Endothelial cell of umbilical vein (primary cell): ENCODE data around the gene MIR17HG. TPM values are rescaled to one million over a fixed set of nuclear protein-coding genes. Genes with fewer than 3 reads are reported as not detected.

Experiments
- BruUV-seq: library from RNA; stranded (reverse); fragments of 400-500 nt; replicated peaks from 2 replicates; lab custom pipeline; 2021; lab: Mats Ljungman, UMichigan
- CTCF ChIA-PET: fragments of 300-600, 350-600 bp; sonication (Branson Sonifier 250); formaldehyde crosslinking; loops from one replicate; lab custom pipeline; 2021; ENCODE audit warnings: antibody characterized with exemption, inconsistent platforms; lab: Charles Lee
- POLR2A ChIA-PET: fragments of 300-600, 350-600 bp; sonication (Branson Sonifier 250); formaldehyde crosslinking; loops from one replicate; lab custom pipeline; 2021; ENCODE audit warnings: antibody characterized with exemption, inconsistent platforms; lab: Charles Lee
- DNase-seq: peaks from one replicate; pipeline ENCODE4 v3.0.0-alpha.2; 2011; ENCODE audit warnings: low read depth, low spot score
- FAIRE-seq: peaks from 2 replicates; lab custom pipeline; 2011; peaks lifted over from hg19 to GRCh38; lab: Jason Lieb, UNC
- H2AFZ ChIP-seq: 2 replicates; pipeline ENCODE4 v1.6.0; 2012; ENCODE audit warnings: low read depth, low read length, control low read depth, inconsistent platforms
- H3K27ac ChIP-seq: 2 replicates; pipeline ENCODE4 v1.5.1; 2011; ENCODE audit warnings: low read depth, mild to moderate bottlenecking, control low read depth, low read length, moderate library complexity; ENCODE audit not compliant: insufficient read depth
- H3K27me3 ChIP-seq, 2 experiments: 2 replicates each; pipeline versions ENCODE4 v1.6.0 to v1.6.1; 2011; ENCODE audit warnings: low read length in 2 of 2, mixed read lengths in 1 of 2; ENCODE audit not compliant: control insufficient read depth in 2 of 2, insufficient read depth in 2 of 2
- H3K36me3 ChIP-seq, 2 experiments: 2 replicates in 1 of 2; 3 replicates in 1 of 2; pipeline ENCODE4 v1.5.1; 2011; ENCODE audit warnings: low read length in 2 of 2, mild to moderate bottlenecking in 1 of 2, moderate library complexity in 1 of 2; ENCODE audit not compliant: control insufficient read depth in 2 of 2, insufficient read depth in 2 of 2; ENCODE audit errors: extremely low read depth in 1 of 2
- H3K4me1 ChIP-seq: 3 replicates; pipeline ENCODE4 v1.5.1; 2011; ENCODE audit warnings: mild to moderate bottlenecking, low read length; ENCODE audit not compliant: control insufficient read depth, insufficient read depth; ENCODE audit errors: extremely low read depth
- H3K4me2 ChIP-seq: 2 replicates; pipeline ENCODE4 v1.6.1; 2011; ENCODE audit warnings: low read length, control low read depth, mixed read lengths; ENCODE audit not compliant: insufficient read depth
- H3K4me3 ChIP-seq, 3 experiments: fragments of 200-600 bp in 1 of 3; sonication (generic), shearing (Covaris generic) in 1 of 3; replicated peaks in 1 of 3; 2 replicates each; pipeline ENCODE4 v1.5.1; 2011 to 2016; ENCODE audit warnings: control low read depth in 3 of 3, low read length in 3 of 3, mild to moderate bottlenecking in 2 of 3, inconsistent platforms in 1 of 3, low read depth in 1 of 3, moderate library complexity in 1 of 3; ENCODE audit not compliant: insufficient read depth in 1 of 3
- H3K79me2 ChIP-seq: 2 replicates; pipeline ENCODE4 v1.6.0; 2012; ENCODE audit warnings: low read length, inconsistent platforms; ENCODE audit not compliant: control insufficient read depth, insufficient read depth
- H3K9ac ChIP-seq: replicated peaks from 2 replicates; pipeline ENCODE3; 2011; ENCODE audit warnings: low read length, control low read depth; ENCODE audit not compliant: insufficient read depth; ENCODE audit errors: extremely low read depth
- H3K9me1 ChIP-seq: replicated peaks from 3 replicates; pipeline ENCODE4 v1.6.0; 2011; ENCODE audit warnings: mild to moderate bottlenecking, low read length; ENCODE audit not compliant: control insufficient read depth, insufficient read depth; ENCODE audit errors: extremely low read depth
- H3K9me3 ChIP-seq: replicated peaks from 2 replicates; pipeline ENCODE4 v1.5.1; 2012; ENCODE audit warnings: low read length, inconsistent platforms; ENCODE audit not compliant: control insufficient read depth, insufficient read depth
- H4K20me1 ChIP-seq: replicated peaks from 2 replicates; pipeline ENCODE3; 2011; ENCODE audit warnings: mild to moderate bottlenecking, low read length; ENCODE audit not compliant: control insufficient read depth, insufficient read depth; ENCODE audit errors: extremely low read depth
- EZH2 ChIP-seq: IDR thresholded peaks from 2 replicates; pipeline ENCODE4 v1.6.1; 2012; ENCODE audit warnings: borderline replicate concordance, low read depth, mild to moderate bottlenecking, moderate library complexity, low read length, inconsistent platforms; ENCODE audit not compliant: severe bottlenecking
- FOS ChIP-seq: IDR thresholded peaks from 2 replicates; pipeline ENCODE4 v1.6.1; 2011; ENCODE audit warnings: mild to moderate bottlenecking, low read length, moderate library complexity, borderline replicate concordance; ENCODE audit not compliant: insufficient read depth
- GATA2 ChIP-seq: IDR thresholded peaks from 2 replicates; pipeline ENCODE4 v1.7.0; 2011; ENCODE audit warnings: low read depth, mild to moderate bottlenecking, moderate library complexity, mixed read lengths, low read length; ENCODE audit not compliant: insufficient read length, insufficient read depth
- JUN ChIP-seq: IDR thresholded peaks from 2 replicates; pipeline ENCODE4 v1.6.1; 2011; ENCODE audit warnings: borderline replicate concordance, low read depth; ENCODE audit not compliant: insufficient read length, insufficient read depth
- MAX ChIP-seq: IDR thresholded peaks from 2 replicates; pipeline ENCODE4 v1.6.1; 2011; ENCODE audit not compliant: insufficient read depth, insufficient read length
- MYC ChIP-seq: IDR thresholded peaks from one replicate; pipeline ENCODE4 v1.6.1; 2011; ENCODE audit warnings: mild to moderate bottlenecking, low read depth, low read length
- POLR2A ChIP-seq: IDR thresholded peaks from 2 replicates; pipeline ENCODE4 v1.6.1; 2012; ENCODE audit warnings: low read depth, mild to moderate bottlenecking, control low read depth, low read length
- POLR2AphosphoS5 ChIP-seq: IDR thresholded peaks from 2 replicates; pipeline ENCODE4 v1.6.1; 2012; ENCODE audit warnings: low read depth, mild to moderate bottlenecking, control low read depth, low read length, moderate library complexity; ENCODE audit not compliant: insufficient read depth
- dilution Hi-C: fragments of 300-500 bp; cut with MboI; formaldehyde crosslinking; loops from one replicate; pipeline ENCODE4 v1.15.0; 2019; ENCODE audit warnings: low sequenced_read_pairs; ENCODE audit not compliant: extremely low pct_ligation_motif_present
- intact Hi-C: fragments of 100-400 bp; cut with micrococcal nuclease; formaldehyde crosslinking; loops from one replicate; pipeline ENCODE4 v1.10.0; 2022
- polyA plus RNA-seq, 4 experiments: library from polyadenylated mRNA; depleted of rRNA in 3 of 4; stranded (reverse) in 3 of 4; unstranded in 1 of 4; fragments of >200 nt; gene quantifications; 2 replicates each; pipeline versions ENCODE4 v1.2.1 to v1.2.3, GENCODE V29; 2011 to 2012; ENCODE audit warnings: missing spikeins in 1 of 4
- total RNA-seq: library from RNA; stranded (reverse); gene quantifications from 2 replicates; pipeline ENCODE4 v1.2.3, GENCODE V29; 2021
- TF ChIP-seq, protein P1 (sequence below), 2 donors: IDR thresholded peaks; 1 replicate in 1 of 2; 2 replicates in 1 of 2; pipeline ENCODE4 v1.5.1; 2011; ENCODE audit warnings: low read length in 2 of 2, mild to moderate bottlenecking in 2 of 2, moderate library complexity in 2 of 2, control low read depth in 1 of 2, inconsistent platforms in 1 of 2, low read depth in 1 of 2; ENCODE audit not compliant: insufficient read depth in 1 of 2; ENCODE audit errors: extremely low read depth in 1 of 2

MIR17HG gene
- total and polyA plus RNA-seq, 2 donors (not counting 3 experiments of a cell fraction or from before 2014, with no cell fraction given) = 1.8 to 9.5 TPM

DNA sequence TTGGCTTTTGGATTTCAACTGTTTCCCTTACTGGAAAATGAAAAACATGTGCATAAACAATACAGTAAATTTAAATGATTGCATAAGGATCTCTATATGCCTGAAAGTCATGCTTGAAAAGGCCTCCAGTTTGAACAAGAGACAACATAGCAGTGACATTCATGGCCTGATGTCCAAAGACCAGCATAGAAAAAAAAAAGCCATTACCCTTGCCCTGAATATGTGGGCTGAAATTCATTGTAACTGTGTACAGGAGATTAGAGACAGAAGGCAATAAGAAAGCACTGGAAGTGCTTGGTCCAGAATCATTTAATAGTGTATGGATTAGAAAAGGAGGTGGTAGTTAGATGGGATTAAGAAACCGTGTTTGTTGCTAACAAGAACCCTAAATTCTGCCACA lies 15.4 kb downstream of the MIR17HG start:
- Histone ChIP-seq H3K4me1 (no peaks in the 10 kb centered on the region), H3K27ac (no peak overlapping the region), H3K36me3 (peaks cover 2% of the 10 kb centered on the region in 2 experiments), H3K4me2 (no peak overlapping the region), H3K4me3 (no peak overlapping the region), H3K9ac (no peak overlapping the region), H3K79me2 (no peaks in the 10 kb centered on the region), H4K20me1 (peaks cover 2% of the 10 kb centered on the region), H3K27me3 (no peaks in the 10 kb centered on the region), H2AFZ (no peak overlapping the region), H3K9me3 (no peaks in the 10 kb centered on the region), H3K9me1 (peaks cover 2% of the 10 kb centered on the region)
- TF ChIP-seq FOS (no peak), MYC (no peak), POLR2AphosphoS5 (no peak), EZH2 (no peak), MAX (no peak), GATA2 (no peak), POLR2A (no peak), JUN (no peak)
- TF ChIP-seq, protein P1, sequence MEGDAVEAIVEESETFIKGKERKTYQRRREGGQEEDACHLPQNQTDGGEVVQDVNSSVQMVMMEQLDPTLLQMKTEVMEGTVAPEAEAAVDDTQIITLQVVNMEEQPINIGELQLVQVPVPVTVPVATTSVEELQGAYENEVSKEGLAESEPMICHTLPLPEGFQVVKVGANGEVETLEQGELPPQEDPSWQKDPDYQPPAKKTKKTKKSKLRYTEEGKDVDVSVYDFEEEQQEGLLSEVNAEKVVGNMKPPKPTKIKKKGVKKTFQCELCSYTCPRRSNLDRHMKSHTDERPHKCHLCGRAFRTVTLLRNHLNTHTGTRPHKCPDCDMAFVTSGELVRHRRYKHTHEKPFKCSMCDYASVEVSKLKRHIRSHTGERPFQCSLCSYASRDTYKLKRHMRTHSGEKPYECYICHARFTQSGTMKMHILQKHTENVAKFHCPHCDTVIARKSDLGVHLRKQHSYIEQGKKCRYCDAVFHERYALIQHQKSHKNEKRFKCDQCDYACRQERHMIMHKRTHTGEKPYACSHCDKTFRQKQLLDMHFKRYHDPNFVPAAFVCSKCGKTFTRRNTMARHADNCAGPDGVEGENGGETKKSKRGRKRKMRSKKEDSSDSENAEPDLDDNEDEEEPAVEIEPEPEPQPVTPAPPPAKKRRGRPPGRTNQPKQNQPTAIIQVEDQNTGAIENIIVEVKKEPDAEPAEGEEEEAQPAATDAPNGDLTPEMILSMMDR (IDR thresholded peaks at IDR 0.05; ENCODE audit: extremely low read depth in 1 of 2, insufficient read depth in 1 of 2, low read depth in 1 of 2, low read length in 2 of 2) = no peak
- ChIA-PET POLR2A (no interaction called here), CTCF (no interaction called here)
- intact Hi-C loops = no loop called here
- dilution Hi-C loops = no loop called here
- no peak for FAIRE-seq
- no TSS peak for BruUV-seq
- DNase-seq = no peak
